Subcutaneous adipose tissue (tissue), 4 donors: ENCODE data around the gene WIZ. TPM values are rescaled to one million over a fixed set of nuclear protein-coding genes. Genes with fewer than 3 reads are reported as not detected.

Experiments used
- CTCF ChIP-seq: fragments of 450-650 bp; IDR thresholded peaks from one replicate; pipeline ENCODE4 v1.5.1; 2016; ENCODE audit warnings: low read depth, mild to moderate bottlenecking, control low read depth, antibody characterized with exemption, moderate library complexity
- total RNA-seq, 4 donors: library from RNA; depleted of rRNA; stranded (reverse); fragments of >200 nt; gene quantifications; one replicate each; pipeline ENCODE4 v1.1.0, GENCODE V29; 2016

The WIZ gene
- total RNA-seq, 4 donors from 2014 or later, result 14.8 to 48.2 (median 20.0) TPM

- no peak for TF ChIP-seq CTCF
Measured at GRCh38 chr19:15468675-15469512, 19.1 kb upstream of the WIZ start.

GRCh38 chr19:15467734-15468214 lies 18.0 kb upstream of the WIZ start:
- TF ChIP-seq CTCF, result no peak

- TF ChIP-seq CTCF, result no peak
Measured at GRCh38 chr19:15466851-15467733, 17.3 kb upstream of the WIZ start.

GRCh38 chr19:15464394-15465385 lies 14.9 kb upstream of the WIZ start, which contains the start of gene RASAL3:
RASAL3 (minus strand) TSS chr19:15464544; CDS start chr19:15464358, 186 bp downstream.
- no peak for TF ChIP-seq CTCF

- TF ChIP-seq CTCF, result no peak
Measured at GRCh38 chr19:15463861-15464371, 14.2 kb upstream of the WIZ start.

GRCh38 chr19:15461694-15462093 lies 11.9 kb upstream of the WIZ start:
- TF ChIP-seq CTCF, result no peak
